HepG2 (cell line): ENCODE results near the gene TRIAP1. TPM values are rescaled to one million over a fixed set of nuclear protein-coding genes. Genes with fewer than 3 reads are reported as not detected.
A peak's percentile ranks its signal among the peaks of the same experiment; 100 is the strongest.

Source experiments
- EEA1 ChIP-seq: sonication (generic); formaldehyde crosslinking; IDR thresholded peaks from 2 replicates; pipeline ENCODE4 v1.5.1; 2020; ENCODE audit warnings: mild to moderate bottlenecking, missing genetic modification reagents, borderline replicate concordance
- GPN1 ChIP-seq: sonication (generic); formaldehyde crosslinking; IDR thresholded peaks from 2 replicates; pipeline ENCODE4 v1.5.1; 2020; ENCODE audit warnings: missing genetic modification reagents, borderline replicate concordance
- HBP1 ChIP-seq: IDR thresholded peaks from 2 replicates; pipeline ENCODE4 v1.6.1; 2016; ENCODE audit warnings: low read depth, control low read depth
- JUNB ChIP-seq: sonication (generic); formaldehyde crosslinking; IDR thresholded peaks from 2 replicates; pipeline ENCODE4 v1.8.0; 2022; ENCODE audit warnings: missing genetic modification reagents, mild to moderate bottlenecking, borderline replicate concordance
- KDM1A ChIP-seq: IDR thresholded peaks from 2 replicates; pipeline ENCODE4 v1.6.1; 2016; ENCODE audit warnings: missing compliant biosample characterization
- MLX ChIP-seq: IDR thresholded peaks from 2 replicates; pipeline ENCODE4 v1.6.1; 2016
- NR2F2 ChIP-seq: IDR thresholded peaks from 2 replicates; pipeline ENCODE4 v1.6.1; 2012; ENCODE audit warnings: low read depth, inconsistent platforms, borderline replicate concordance
- NR2F6 ChIP-seq, 2 experiments: IDR thresholded peaks; 2 replicates each; pipeline ENCODE4 v1.6.1; 2016; ENCODE audit warnings: antibody characterized with exemption in 1 of 2, mild to moderate bottlenecking in 1 of 2
- POGK ChIP-seq: sonication (generic); formaldehyde crosslinking; conservative IDR thresholded peaks from 2 replicates; pipeline ENCODE4 v1.8.0; 2022; ENCODE audit warnings: mild to moderate bottlenecking, moderate library complexity, missing genetic modification reagents
- PRPF4 ChIP-seq: fragments of 200-400 bp; formaldehyde crosslinking; IDR thresholded peaks from 2 replicates; pipeline ENCODE4 v1.6.1; 2016; ENCODE audit warnings: low read length, low read depth; ENCODE audit not compliant: poor library complexity, severe bottlenecking
- RAD51 ChIP-seq: fragments of 450-650 bp; IDR thresholded peaks from 2 replicates; pipeline ENCODE4 v1.6.1; 2016; ENCODE audit warnings: borderline replicate concordance
- SALL1 ChIP-seq: sonication (generic); formaldehyde crosslinking; IDR thresholded peaks from 2 replicates; pipeline ENCODE4 v1.8.0; 2022; ENCODE audit warnings: mild to moderate bottlenecking, missing genetic modification reagents
- ZNF512B ChIP-seq: sonication (generic); formaldehyde crosslinking; IDR thresholded peaks from 2 replicates; pipeline ENCODE4 v1.5.1; 2020; ENCODE audit warnings: missing genetic modification reagents, mild to moderate bottlenecking, borderline replicate concordance
- polyA plus RNA-seq, 8 experiments: library from polyadenylated mRNA; depleted of rRNA in 3 of 8; stranded (reverse) in 7 of 8; unstranded in 1 of 8; fragments of >200 nt; fragmentation: Illumina TruSeq in 4 of 8; extraction: Trizol in 4 of 8; gene quantifications; 2 replicates each; pipeline versions ENCODE4 v1.2.1 to v1.2.3, GENCODE V29; 2011 to 2016; ENCODE audit warnings: low read depth in 4 of 8, missing spikeins in 1 of 8, mixed read lengths in 1 of 8; ENCODE audit not compliant: insufficient read depth in 1 of 8
- total RNA-seq, 5 experiments: library from RNA; depleted of rRNA; stranded (reverse); fragments of >200 nt; fragmentation: Illumina TruSeq; extraction: Trizol; gene quantifications; 2 replicates each; pipeline ENCODE4 v1.2.3, GENCODE V29; 2016; ENCODE audit warnings: low read depth in 1 of 5
- TF ChIP-seq, protein P1 (sequence below): IDR thresholded peaks from 2 replicates; pipeline ENCODE4 v1.4.0; 2020; ENCODE audit warnings: mild to moderate bottlenecking, missing genetic modification reagents
- TF ChIP-seq, protein P2 (sequence below): IDR thresholded peaks from 2 replicates; pipeline ENCODE4 v1.6.1; 2016

The TRIAP1 gene
- total and polyA plus RNA-seq, 2 of the 13 experiments (the other 11 are each of a cell fraction or from before 2014, with no cell fraction given) = 55.0 to 117 TPM

DNA sequence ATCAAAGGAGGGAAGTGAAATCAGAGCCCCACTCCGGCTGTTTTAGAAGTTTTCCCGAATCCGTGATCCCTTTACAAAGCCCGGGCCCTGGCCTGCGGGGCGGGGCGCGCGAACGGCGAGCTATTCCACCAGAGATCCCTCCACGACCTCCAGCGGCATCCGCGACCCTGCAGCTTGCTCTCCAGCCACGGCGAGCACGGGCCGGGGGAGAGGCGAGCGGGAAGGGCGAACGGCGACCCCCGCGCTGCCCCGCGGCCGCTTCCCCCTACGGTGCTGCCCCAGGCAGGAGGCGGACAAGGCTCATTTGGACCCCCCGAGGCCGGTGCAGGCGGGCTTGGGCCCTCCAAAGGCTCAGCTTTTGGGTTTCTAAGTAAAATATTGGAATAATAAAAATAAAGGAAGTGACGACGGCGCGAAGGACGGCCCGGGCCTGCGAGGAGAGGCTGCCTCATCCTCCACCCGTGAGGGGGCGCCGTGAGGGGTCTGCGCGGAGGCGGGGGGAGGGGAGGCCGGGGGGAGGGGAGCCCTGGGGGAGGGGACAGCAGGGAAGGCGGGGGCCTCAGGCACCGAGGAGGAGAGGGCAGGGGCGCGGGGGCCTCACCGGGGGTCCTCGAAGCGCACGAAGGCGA is 22.8 kb upstream of the TRIAP1 start (continued):
- TF ChIP-seq, protein P1, sequence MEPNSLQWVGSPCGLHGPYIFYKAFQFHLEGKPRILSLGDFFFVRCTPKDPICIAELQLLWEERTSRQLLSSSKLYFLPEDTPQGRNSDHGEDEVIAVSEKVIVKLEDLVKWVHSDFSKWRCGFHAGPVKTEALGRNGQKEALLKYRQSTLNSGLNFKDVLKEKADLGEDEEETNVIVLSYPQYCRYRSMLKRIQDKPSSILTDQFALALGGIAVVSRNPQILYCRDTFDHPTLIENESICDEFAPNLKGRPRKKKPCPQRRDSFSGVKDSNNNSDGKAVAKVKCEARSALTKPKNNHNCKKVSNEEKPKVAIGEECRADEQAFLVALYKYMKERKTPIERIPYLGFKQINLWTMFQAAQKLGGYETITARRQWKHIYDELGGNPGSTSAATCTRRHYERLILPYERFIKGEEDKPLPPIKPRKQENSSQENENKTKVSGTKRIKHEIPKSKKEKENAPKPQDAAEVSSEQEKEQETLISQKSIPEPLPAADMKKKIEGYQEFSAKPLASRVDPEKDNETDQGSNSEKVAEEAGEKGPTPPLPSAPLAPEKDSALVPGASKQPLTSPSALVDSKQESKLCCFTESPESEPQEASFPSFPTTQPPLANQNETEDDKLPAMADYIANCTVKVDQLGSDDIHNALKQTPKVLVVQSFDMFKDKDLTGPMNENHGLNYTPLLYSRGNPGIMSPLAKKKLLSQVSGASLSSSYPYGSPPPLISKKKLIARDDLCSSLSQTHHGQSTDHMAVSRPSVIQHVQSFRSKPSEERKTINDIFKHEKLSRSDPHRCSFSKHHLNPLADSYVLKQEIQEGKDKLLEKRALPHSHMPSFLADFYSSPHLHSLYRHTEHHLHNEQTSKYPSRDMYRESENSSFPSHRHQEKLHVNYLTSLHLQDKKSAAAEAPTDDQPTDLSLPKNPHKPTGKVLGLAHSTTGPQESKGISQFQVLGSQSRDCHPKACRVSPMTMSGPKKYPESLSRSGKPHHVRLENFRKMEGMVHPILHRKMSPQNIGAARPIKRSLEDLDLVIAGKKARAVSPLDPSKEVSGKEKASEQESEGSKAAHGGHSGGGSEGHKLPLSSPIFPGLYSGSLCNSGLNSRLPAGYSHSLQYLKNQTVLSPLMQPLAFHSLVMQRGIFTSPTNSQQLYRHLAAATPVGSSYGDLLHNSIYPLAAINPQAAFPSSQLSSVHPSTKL (CRISPR knock-in tag) = no peak
- peak; percentile 77; the same call in 1 of the 2 replicates for TF ChIP-seq EEA1
- TF ChIP-seq JUNB = no peak
- no peak for TF ChIP-seq ZNF512B
- TF ChIP-seq POGK (CRISPR knock-in tag) = no peak
- TF ChIP-seq, protein P2, sequence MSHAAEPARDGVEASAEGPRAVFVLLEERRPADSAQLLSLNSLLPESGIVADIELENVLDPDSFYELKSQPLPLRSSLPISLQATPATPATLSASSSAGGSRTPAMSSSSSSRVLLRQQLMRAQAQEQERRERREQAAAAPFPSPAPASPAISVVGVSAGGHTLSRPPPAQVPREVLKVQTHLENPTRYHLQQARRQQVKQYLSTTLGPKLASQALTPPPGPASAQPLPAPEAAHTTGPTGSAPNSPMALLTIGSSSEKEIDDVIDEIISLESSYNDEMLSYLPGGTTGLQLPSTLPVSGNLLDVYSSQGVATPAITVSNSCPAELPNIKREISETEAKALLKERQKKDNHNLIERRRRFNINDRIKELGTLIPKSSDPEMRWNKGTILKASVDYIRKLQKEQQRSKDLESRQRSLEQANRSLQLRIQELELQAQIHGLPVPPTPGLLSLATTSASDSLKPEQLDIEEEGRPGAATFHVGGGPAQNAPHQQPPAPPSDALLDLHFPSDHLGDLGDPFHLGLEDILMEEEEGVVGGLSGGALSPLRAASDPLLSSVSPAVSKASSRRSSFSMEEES (CRISPR knock-in tag) = no peak
- TF ChIP-seq HBP1 = no peak
- no peak for TF ChIP-seq GPN1 (CRISPR knock-in tag)
- no peak for TF ChIP-seq NR2F6 (IDR thresholded peaks at IDR 0.05)
- TF ChIP-seq NR2F6 (CRISPR knock-in tag; IDR thresholded peaks at IDR 0.05) = no peak
- no peak for TF ChIP-seq NR2F2
- TF ChIP-seq RAD51 = no peak
- peak; percentile 71 for TF ChIP-seq PRPF4
- no peak for TF ChIP-seq KDM1A (CRISPR knock-in tag)
- no peak; the same call in 1 of the 2 replicates for TF ChIP-seq SALL1
- no peak for TF ChIP-seq MLX (CRISPR knock-in tag)
